Calu3 (cell line): ENCODE measurements around the gene KRT5. TPM values are rescaled to one million over a fixed set of nuclear protein-coding genes. Genes with fewer than 3 reads are reported as not detected.

Experiments used
- BruUV-seq: library from RNA; stranded (reverse); fragments of 400-500 nt; replicated peaks from 2 replicates; lab custom pipeline; 2021; lab: Mats Ljungman, UMichigan
- CTCF ChIA-PET: fragments of 300-600 bp; sonication (Branson Sonifier 250); formaldehyde crosslinking; loops from one replicate; lab custom pipeline; 2022; ENCODE audit warnings: antibody characterized with exemption; lab: Charles Lee
- DNase-seq: peaks from one replicate; pipeline ENCODE4 v3.0.0; 2022
- H3K27ac Mint-ChIP-seq: one replicate; pipeline ENCODE4 v1.8.0; 2022; ENCODE audit warnings: mixed read lengths; ENCODE audit not compliant: unreplicated experiment
- H3K27me3 Mint-ChIP-seq: one replicate; pipeline ENCODE4 v1.8.0; 2022; ENCODE audit warnings: mixed read lengths; ENCODE audit not compliant: unreplicated experiment
- H3K36me3 Mint-ChIP-seq: one replicate; pipeline ENCODE4 v1.8.0; 2022; ENCODE audit warnings: mild to moderate bottlenecking, moderate library complexity, mixed read lengths; ENCODE audit not compliant: insufficient read depth, unreplicated experiment
- H3K4me1 Mint-ChIP-seq: one replicate; pipeline ENCODE4 v1.8.0; 2022; ENCODE audit warnings: mild to moderate bottlenecking, low read depth, mixed read lengths; ENCODE audit not compliant: unreplicated experiment
- H3K4me3 Mint-ChIP-seq: one replicate; pipeline ENCODE4 v1.8.0; 2022; ENCODE audit warnings: mild to moderate bottlenecking, low read depth, moderate library complexity, mixed read lengths; ENCODE audit not compliant: unreplicated experiment
- H3K9me3 Mint-ChIP-seq: one replicate; pipeline ENCODE4 v1.8.0; 2022; ENCODE audit warnings: low read depth, mixed read lengths; ENCODE audit not compliant: unreplicated experiment
- CTCF ChIP-seq: fragments of 200-600 bp; IDR thresholded peaks from one replicate; pipeline ENCODE4 v1.8.0; 2022; ENCODE audit warnings: antibody characterized with exemption; ENCODE audit not compliant: unreplicated experiment
- intact Hi-C: fragments of 100-400 bp; cut with micrococcal nuclease; formaldehyde crosslinking; loops from one replicate; pipeline ENCODE4 v1.10.0; 2022; ENCODE audit not compliant: unreplicated experiment
- total RNA-seq: library from RNA; stranded (reverse); gene quantifications from 2 replicates; pipeline ENCODE4 v1.2.3, GENCODE V29; 2022

KRT5 gene
- total RNA-seq, 1 experiment from 2014 or later: 1.3 TPM

DNA sequence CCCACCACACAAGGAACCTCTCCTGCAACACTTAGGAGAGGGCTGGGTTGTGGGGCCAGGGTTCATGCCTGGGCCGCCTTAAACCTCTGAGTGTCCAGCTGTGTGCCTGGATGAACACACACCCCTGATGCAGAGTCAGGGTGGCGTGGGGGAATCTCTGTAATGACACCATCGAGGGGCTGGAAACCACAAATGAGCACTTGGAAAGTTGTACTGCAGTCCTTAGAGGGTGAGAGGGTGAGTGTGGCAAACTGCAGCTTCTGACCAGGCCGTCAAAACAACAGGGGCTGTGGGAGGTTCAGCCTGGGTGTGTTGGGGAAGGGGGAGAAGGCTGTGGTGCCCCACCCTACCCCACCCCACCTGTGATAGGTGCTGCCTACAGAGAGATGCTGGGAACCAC, 12.4 kb upstream of the KRT5 start:
- H3K27ac Mint-ChIP-seq: no peak overlapping the region
- H3K27me3 Mint-ChIP-seq: no peaks in the 10 kb centered on the region
- CTCF ChIA-PET: no interaction called here
- no peaks in the 10 kb centered on the region for H3K4me1 Mint-ChIP-seq
- BruUV-seq: no TSS peak
- H3K36me3 Mint-ChIP-seq: no peaks in the 10 kb centered on the region
- H3K4me3 Mint-ChIP-seq: no peak overlapping the region
- TF ChIP-seq CTCF: no peak
- intact Hi-C loops: no loop called here
- DNase-seq: no peak
- H3K9me3 Mint-ChIP-seq: no peaks in the 10 kb centered on the region

DNA sequence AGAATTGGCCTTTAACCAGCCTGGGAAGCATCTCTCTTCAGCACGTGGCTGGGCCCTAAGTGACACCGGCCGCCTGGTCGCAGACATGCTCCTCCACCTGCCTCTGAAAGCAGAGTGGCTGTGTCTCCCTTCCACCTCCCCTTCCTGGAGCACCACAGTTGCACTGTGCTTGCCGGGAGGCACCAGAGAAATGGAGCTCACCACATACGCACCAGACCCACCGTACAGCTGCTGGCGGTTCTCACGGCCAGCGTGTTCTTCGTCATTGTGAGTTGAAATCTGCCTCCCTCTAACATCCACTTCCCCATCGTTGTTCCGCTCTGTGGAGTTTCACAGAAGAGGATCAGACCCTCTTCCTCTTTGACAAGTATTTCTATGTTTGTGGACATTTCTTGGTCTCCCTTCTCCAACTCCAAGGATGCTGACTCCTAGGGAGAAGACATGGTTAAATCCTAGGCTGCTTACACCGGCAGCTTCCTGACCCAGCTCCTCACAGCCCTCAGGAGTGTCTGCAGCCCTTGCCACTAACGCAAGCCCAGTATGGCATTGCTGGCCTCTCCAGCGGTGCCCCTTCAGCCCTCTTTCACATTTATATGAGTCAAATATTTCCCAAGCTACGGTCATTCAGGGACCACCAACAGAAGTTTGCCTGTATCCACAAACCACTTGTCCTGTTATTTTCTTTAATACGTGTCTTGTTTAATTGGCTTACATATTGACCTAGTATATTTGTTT, 11.5 kb upstream of the KRT5 start:
- TF ChIP-seq CTCF: no peak
- no TSS peak for BruUV-seq
- H3K36me3 Mint-ChIP-seq: no peaks in the 10 kb centered on the region
- DNase-seq: no peak
- H3K4me3 Mint-ChIP-seq: no peak overlapping the region
- no peaks in the 10 kb centered on the region for H3K27me3 Mint-ChIP-seq
- no peaks in the 10 kb centered on the region for H3K9me3 Mint-ChIP-seq
- intact Hi-C loops: no loop called here
- CTCF ChIA-PET: no interaction called here
- H3K27ac Mint-ChIP-seq: no peak overlapping the region
- H3K4me1 Mint-ChIP-seq: no peaks in the 10 kb centered on the region

- no peak for DNase-seq
- CTCF ChIA-PET: no interaction called here
- Mint-ChIP-seq H3K27ac (no peak overlapping the region), H3K4me1 (no peaks in the 10 kb centered on the region), H3K9me3 (no peaks in the 10 kb centered on the region), H3K36me3 (no peaks in the 10 kb centered on the region), H3K27me3 (no peaks in the 10 kb centered on the region), H3K4me3 (no peak overlapping the region)
- BruUV-seq: no TSS peak
- intact Hi-C loops: no loop called here
- no peak for TF ChIP-seq CTCF
These were observed 10.7 kb upstream of the KRT5 start for GRCh38 chr12:52530905-52531304.

- no peak overlapping the region for H3K4me3 Mint-ChIP-seq
- intact Hi-C loops: no loop called here
- BruUV-seq: no TSS peak
- CTCF ChIA-PET: no interaction called here
- DNase-seq: no peak
- H3K27me3 Mint-ChIP-seq: no peaks in the 10 kb centered on the region
- no peaks in the 10 kb centered on the region for H3K36me3 Mint-ChIP-seq
- no peak for TF ChIP-seq CTCF
- H3K27ac Mint-ChIP-seq: no peak overlapping the region
- no peaks in the 10 kb centered on the region for H3K4me1 Mint-ChIP-seq
- no peaks in the 10 kb centered on the region for H3K9me3 Mint-ChIP-seq
These were observed 10.2 kb upstream of the KRT5 start for GRCh38 chr12:52530366-52530765.
